ENCODE results near the gene RNF38. TPM values are rescaled to one million over a fixed set of nuclear protein-coding genes. Genes with fewer than 3 reads are reported as not detected.
A peak's percentile ranks its signal among the peaks of the same experiment; 100 is the strongest.

RNF38 gene
- total RNA-seq, 6 experiments from 2014 or later, result 14.5 to 18.8 (median 17.5) TPM

DNA sequence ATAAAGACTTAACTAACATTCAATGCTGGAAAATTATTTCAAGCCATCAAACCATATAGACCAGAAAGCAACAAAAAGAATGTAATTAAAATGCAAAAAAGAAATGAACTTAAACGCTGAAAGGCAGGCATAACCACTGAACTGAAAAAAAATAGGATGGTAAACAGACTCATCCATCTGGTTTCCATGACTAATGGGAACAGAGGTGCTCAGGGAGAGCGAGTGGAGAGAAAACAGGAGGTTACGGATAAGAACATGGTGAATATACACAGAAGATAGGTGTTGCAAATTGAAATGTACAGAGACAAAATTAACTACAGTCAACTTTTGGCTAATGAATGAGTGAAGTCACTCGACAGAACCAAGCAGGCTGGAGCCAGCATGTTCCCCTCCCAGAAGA, 43.5 kb upstream of the RNF38 start:
- Mint-ChIP-seq H3K27me3 (ENCODE audit: insufficient read depth) (no peaks in the 10 kb centered on the region), H3K36me3 (ENCODE audit: low read depth) (no peaks in the 10 kb centered on the region), H3K4me3 (no peak overlapping the region), H3K9me3 (no peaks in the 10 kb centered on the region), H3K4me1 (ENCODE audit: low read depth) (peaks cover 23% of the 10 kb centered on the region), H3K27ac (0 out of 2 replicates have a peak overlapping the region, but pooled peaks have one; percentile 27)
- DNase-seq, result no peak
- TF ChIP-seq, protein P1, sequence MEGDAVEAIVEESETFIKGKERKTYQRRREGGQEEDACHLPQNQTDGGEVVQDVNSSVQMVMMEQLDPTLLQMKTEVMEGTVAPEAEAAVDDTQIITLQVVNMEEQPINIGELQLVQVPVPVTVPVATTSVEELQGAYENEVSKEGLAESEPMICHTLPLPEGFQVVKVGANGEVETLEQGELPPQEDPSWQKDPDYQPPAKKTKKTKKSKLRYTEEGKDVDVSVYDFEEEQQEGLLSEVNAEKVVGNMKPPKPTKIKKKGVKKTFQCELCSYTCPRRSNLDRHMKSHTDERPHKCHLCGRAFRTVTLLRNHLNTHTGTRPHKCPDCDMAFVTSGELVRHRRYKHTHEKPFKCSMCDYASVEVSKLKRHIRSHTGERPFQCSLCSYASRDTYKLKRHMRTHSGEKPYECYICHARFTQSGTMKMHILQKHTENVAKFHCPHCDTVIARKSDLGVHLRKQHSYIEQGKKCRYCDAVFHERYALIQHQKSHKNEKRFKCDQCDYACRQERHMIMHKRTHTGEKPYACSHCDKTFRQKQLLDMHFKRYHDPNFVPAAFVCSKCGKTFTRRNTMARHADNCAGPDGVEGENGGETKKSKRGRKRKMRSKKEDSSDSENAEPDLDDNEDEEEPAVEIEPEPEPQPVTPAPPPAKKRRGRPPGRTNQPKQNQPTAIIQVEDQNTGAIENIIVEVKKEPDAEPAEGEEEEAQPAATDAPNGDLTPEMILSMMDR (IDR thresholded peaks at IDR 0.05), result no peak

DNA sequence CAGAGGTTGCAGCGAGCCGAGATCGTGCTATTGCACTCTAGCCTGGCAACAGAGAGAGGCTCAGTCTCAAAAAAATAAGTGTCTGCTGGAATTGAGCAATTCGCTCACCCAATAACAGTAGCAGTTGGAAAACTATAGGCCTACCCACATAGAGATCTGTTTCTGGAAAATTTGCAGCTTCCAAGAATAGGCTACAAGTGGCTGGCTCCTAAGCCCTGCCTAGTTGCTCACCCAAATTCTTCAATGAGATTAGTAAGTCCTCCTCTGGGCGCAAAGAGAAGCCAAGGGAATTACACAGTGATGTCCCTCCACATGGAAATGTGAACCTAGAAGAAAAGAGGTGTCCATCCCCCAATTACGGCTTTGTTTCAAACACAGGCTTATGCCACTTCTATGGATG, 42.6 kb upstream of the RNF38 start:
- no peak for DNase-seq
- Mint-ChIP-seq H3K4me1 (ENCODE audit: low read depth) (peaks cover 23% of the 10 kb centered on the region), H3K36me3 (ENCODE audit: low read depth) (no peaks in the 10 kb centered on the region)

DNA sequence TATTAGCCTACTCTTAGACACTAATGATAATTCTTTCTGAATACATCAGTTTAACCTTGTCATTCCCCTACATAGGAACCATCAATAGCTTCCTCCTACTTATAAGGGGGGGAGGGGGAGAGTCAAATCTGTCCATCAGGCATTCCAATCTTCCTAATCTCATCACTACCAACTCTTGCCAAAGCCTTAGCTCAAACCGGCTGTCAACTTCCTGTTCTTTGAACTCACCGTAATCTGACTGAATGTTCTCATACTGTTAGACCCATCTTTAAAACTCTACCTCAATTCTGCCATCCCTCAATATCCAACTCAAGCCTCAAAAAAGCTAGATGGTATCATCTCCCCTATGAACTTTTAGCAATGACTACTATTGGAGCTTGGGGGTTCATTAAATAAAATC, 41.9 kb upstream of the RNF38 start:
- no peak overlapping the region for H3K4me3 Mint-ChIP-seq
- no peaks in the 10 kb centered on the region for H3K36me3 Mint-ChIP-seq (ENCODE audit: low read depth)
- H3K27me3 Mint-ChIP-seq (ENCODE audit: insufficient read depth), result no peaks in the 10 kb centered on the region
- peaks cover 24% of the 10 kb centered on the region for H3K4me1 Mint-ChIP-seq (ENCODE audit: low read depth)
- TF ChIP-seq, protein P1 (IDR thresholded peaks at IDR 0.05), result no peak
- no peaks in the 10 kb centered on the region for H3K9me3 Mint-ChIP-seq
- DNase-seq, result no peak
- no peak overlapping the region for H3K27ac Mint-ChIP-seq

More for the DNA sequence above, 42.6 kb upstream of the RNF38 start:
- Mint-ChIP-seq H3K27ac (no peak overlapping the region), H3K4me3 (no peak overlapping the region), H3K9me3 (no peaks in the 10 kb centered on the region), H3K27me3 (ENCODE audit: insufficient read depth) (no peaks in the 10 kb centered on the region)
- TF ChIP-seq, protein P1 (IDR thresholded peaks at IDR 0.05), result no peak

DNA sequence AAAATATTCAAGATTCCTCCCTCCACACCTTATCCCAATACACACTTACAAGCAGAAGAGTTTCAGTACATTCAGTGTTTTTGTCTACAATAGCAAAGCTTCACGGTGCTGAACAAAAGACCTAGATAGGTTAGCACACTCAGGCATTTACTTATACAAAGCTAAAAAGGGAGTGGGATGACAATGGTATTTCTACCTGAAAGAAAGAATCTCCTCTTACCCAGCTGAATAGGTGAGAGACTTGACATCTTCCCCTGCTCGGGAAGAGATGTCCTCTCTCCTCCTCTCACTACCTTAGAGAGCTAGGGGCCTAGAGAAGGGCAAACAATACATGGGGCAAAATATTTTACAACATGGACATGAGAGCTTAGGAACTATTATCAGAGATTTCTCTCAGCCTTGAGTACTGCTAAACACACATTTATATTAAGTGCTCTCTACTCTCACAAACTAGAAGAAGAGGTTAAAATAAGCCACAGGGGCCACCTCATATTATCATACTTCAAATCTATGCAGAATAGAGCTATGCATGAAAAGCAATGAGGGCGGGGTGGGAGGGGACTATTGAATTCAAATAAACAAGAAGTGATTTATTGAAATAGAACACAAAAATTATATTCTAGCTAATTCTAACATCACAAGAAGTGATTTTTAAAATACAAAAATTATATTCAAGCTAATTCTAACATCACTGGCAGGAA, 38.6 kb upstream of the RNF38 start:
- TF ChIP-seq, protein P1 (IDR thresholded peaks at IDR 0.05), result no peak
- peaks cover 21% of the 10 kb centered on the region for H3K4me1 Mint-ChIP-seq (ENCODE audit: low read depth)
- H3K27me3 Mint-ChIP-seq (ENCODE audit: insufficient read depth), result no peaks in the 10 kb centered on the region
- DNase-seq, result no peak
- no peaks in the 10 kb centered on the region for H3K9me3 Mint-ChIP-seq
- no peak overlapping the region for H3K27ac Mint-ChIP-seq
- no peaks in the 10 kb centered on the region for H3K36me3 Mint-ChIP-seq (ENCODE audit: low read depth)
- no peak overlapping the region for H3K4me3 Mint-ChIP-seq

DNA sequence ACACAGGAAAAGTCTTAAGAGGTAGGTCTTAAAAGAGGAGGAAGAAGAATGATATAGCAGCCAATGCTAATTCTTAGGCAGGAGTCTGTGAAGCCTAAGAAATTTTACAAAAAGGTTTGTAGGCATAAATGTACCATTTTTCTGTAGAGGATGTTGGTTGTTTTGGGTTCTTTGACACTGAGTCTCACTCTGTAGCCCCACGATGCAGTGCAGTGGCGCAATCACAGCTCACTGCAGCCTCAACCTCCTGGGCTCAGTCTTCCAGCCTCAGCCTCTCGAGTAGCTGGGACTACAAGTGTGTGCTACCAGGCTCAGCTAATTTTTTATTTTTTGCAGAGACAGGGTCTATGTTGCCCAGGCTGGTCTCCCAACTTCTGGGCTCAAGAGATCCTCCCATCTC, 37.7 kb upstream of the RNF38 start:
- TF ChIP-seq, protein P1 (IDR thresholded peaks at IDR 0.05), result no peak
- DNase-seq, result no peak
- H3K27ac Mint-ChIP-seq, result no peak overlapping the region
- H3K9me3 Mint-ChIP-seq, result no peaks in the 10 kb centered on the region
- peaks cover 13% of the 10 kb centered on the region for H3K4me1 Mint-ChIP-seq (ENCODE audit: low read depth)
- no peak overlapping the region for H3K4me3 Mint-ChIP-seq
- H3K36me3 Mint-ChIP-seq (ENCODE audit: low read depth), result no peaks in the 10 kb centered on the region
- H3K27me3 Mint-ChIP-seq (ENCODE audit: insufficient read depth), result no peaks in the 10 kb centered on the region
